ENCODE data around the gene RPS6KA5. TPM values are rescaled to one million over a fixed set of nuclear protein-coding genes. Genes with fewer than 3 reads are reported as not detected.

RPS6KA5 gene
- total and polyA plus RNA-seq, 3 experiments from 2014 or later = 17.7 to 21.3 (median 19.9) TPM

DNA sequence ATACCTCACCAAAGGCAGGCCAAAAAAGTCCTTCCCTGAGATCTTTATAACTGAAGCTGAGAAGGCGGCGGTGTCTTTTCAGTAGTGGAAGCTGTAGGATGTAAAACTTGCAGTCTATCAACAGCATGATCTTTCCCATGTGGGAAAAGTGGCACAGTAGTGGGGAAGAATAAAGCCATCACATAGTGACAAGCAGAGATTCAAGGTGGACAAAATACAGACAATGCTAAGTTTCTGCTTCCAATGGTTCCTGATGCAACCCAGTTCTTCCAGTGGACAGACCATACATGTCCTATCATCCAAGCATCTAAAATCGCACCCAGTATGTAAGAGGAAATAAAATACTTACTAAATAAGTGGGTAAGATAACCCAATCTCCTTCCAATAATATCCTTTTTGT lies 4.1 kb downstream of the RPS6KA5 start:
- Histone ChIP-seq H3K4me3 (ENCODE audit: low read length) (no peak overlapping the region), H3K27ac (ENCODE audit: low read depth, low read length) (no peak overlapping the region), H3K9me3 (ENCODE audit: low read length) (no peaks in the 10 kb centered on the region), H3K27me3 (ENCODE audit: insufficient read depth, low read length, poor library complexity, severe bottlenecking) (no peaks in the 10 kb centered on the region), H3K36me3 (ENCODE audit: insufficient read depth, low read length) (no peaks in the 10 kb centered on the region), H3K4me1 (ENCODE audit: insufficient read depth, low read length) (peaks cover 16% of the 10 kb centered on the region)
- H3K36me3 Mint-ChIP-seq = peaks cover 0 to 8% (median 4%) of the 10 kb centered on the region in 3 donors
- no peaks in the 10 kb centered on the region for H3K27me3 Mint-ChIP-seq
- peak overlapping the region in 1 of 7 donors; percentile 58 for H3K4me3 Mint-ChIP-seq
- H3K4me1 Mint-ChIP-seq = peaks cover 46 to 63% (median 61%) of the 10 kb centered on the region in 3 donors
- CTCF ChIA-PET = interaction anchor here (1.4 kb wide), 1 partner anchor 121 kb away, joined by 4 read pairs; no protein-coding TSS in a partner anchor
- no peak for DNase-seq
- POLR2A ChIA-PET = interaction anchor here (0.7 kb wide), 1 partner anchor 13 kb away, joined by 3 read pairs; no protein-coding TSS in a partner anchor
- H3K9me3 Mint-ChIP-seq = no peaks in the 10 kb centered on the region
- H3K27ac Mint-ChIP-seq = peak overlapping the region in 3 of 8 donors; percentile 8 to 81 (median 52)

DNA sequence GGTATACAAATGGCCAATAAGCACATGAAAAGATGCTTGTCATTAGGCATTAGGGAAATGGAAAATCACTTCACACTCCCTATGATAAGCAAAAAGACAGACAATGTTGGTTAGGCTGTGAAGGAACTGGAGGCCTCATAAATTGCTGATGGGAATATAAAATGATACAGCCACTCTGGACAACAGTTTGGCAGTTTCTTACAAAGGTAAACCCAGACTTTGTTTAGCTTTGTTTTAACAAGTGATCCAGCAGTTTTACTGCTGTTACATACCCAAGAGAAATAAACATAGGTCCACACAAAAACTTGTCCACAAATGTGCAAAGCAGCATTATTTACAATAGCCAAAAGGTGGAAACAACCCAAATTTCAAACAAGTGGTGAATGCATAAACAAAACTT lies 5.4 kb downstream of the RPS6KA5 start:
- peaks cover 0 to 8% (median 4%) of the 10 kb centered on the region in 3 donors for H3K36me3 Mint-ChIP-seq
- DNase-seq = no peak
- CTCF ChIA-PET = interaction anchor here (1.2 to 1.4 kb wide), 2 partner anchors 12 to 122 kb away, joined by 3 to 4 read pairs; no protein-coding TSS in a partner anchor

DNA sequence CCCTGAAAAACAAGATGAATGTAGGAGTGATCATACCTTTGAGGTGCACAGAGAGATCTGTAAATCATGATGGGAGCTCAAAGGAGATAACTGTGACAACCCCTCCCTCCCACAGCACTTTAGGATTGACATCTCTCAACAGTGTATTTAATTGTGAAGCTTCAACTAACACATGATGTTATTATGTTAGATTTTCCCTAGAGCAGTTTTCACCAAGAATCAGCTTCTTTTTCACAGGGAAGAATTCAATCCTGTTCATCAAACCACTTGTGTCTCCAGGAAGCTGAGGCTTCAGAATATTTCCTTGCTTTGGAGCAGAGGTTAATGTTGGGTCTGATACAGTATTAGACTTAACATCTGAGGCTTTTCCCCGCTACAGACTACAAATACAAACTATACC lies 11.8 kb downstream of the RPS6KA5 start:
- H3K27ac Mint-ChIP-seq = peak overlapping the region in 1 of 8 donors; percentile 6
- H3K4me1 Mint-ChIP-seq = peaks cover 38 to 56% (median 47%) of the 10 kb centered on the region in 3 donors

More for the DNA sequence above, 5.4 kb downstream of the RPS6KA5 start:
- Mint-ChIP-seq H3K27me3 (no peaks in the 10 kb centered on the region), H3K9me3 (no peaks in the 10 kb centered on the region), H3K27ac (peak overlapping the region in 3 of 8 donors; percentile 17 to 57 (median 18)), H3K4me3 (peak overlapping the region in 1 of 7 donors; percentile 14), H3K4me1 (peaks cover 46 to 63% (median 61%) of the 10 kb centered on the region in 3 donors)
- H3K4me3 ChIP-seq (ENCODE audit: low read length) = no peak overlapping the region
- POLR2A ChIA-PET = no interaction called here
- H3K9me3 ChIP-seq (ENCODE audit: low read length) = no peaks in the 10 kb centered on the region
- no peak overlapping the region for H3K27ac ChIP-seq (ENCODE audit: low read depth, low read length)
- peaks cover 11% of the 10 kb centered on the region for H3K4me1 ChIP-seq (ENCODE audit: insufficient read depth, low read length)
- H3K27me3 ChIP-seq (ENCODE audit: insufficient read depth, low read length, poor library complexity, severe bottlenecking) = no peaks in the 10 kb centered on the region
- no peaks in the 10 kb centered on the region for H3K36me3 ChIP-seq (ENCODE audit: insufficient read depth, low read length)

DNA sequence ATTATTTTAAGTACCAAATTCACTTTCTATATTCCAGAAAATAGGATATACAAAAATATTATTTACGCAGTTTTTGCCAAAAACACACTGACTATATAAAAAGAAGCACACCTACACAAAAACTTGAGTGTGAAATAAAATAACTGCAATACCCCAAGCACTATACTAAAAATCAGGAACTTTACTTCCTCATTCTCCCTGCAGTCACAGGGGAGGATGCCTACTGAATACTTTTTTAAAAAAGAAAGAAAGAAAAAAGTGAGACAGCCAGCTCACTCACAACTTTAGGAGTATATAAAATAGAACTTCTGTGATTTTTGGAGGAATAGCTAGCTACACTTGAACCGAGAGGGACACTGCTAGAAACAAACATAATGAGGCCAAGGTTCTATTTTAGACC lies 12.2 kb downstream of the RPS6KA5 start:
- Mint-ChIP-seq H3K27ac (peak overlapping the region in 1 of 8 donors; percentile 6), H3K36me3 (peaks cover 0 to 2% (median 0%) of the 10 kb centered on the region in 3 donors), H3K4me3 (no peak overlapping the region), H3K9me3 (no peaks in the 10 kb centered on the region), H3K4me1 (peaks cover 37 to 57% (median 45%) of the 10 kb centered on the region in 3 donors), H3K27me3 (no peaks in the 10 kb centered on the region)
- Histone ChIP-seq H3K27ac (ENCODE audit: low read depth, low read length) (no peak overlapping the region), H3K36me3 (ENCODE audit: insufficient read depth, low read length) (no peaks in the 10 kb centered on the region), H3K4me1 (ENCODE audit: insufficient read depth, low read length) (peaks cover 20% of the 10 kb centered on the region), H3K9me3 (ENCODE audit: low read length) (no peaks in the 10 kb centered on the region), H3K27me3 (ENCODE audit: insufficient read depth, low read length, poor library complexity, severe bottlenecking) (no peaks in the 10 kb centered on the region), H3K4me3 (ENCODE audit: low read length) (no peak overlapping the region)
- ChIA-PET POLR2A (interaction anchor here (0.9 to 1.7 kb wide), 2 partner anchors 12 to 67 kb away, joined by 4 to 6 read pairs; partner anchors contain the start of gene RPS6KA5), CTCF (interaction anchor here (0.8 to 1.4 kb wide), 2 partner anchors 129 to 146 kb away, joined by 3 to 6 read pairs; no protein-coding TSS in a partner anchor)
- DNase-seq = no peak

More for the DNA sequence above, 11.8 kb downstream of the RPS6KA5 start:
- no peaks in the 10 kb centered on the region for H3K27me3 Mint-ChIP-seq
- no peaks in the 10 kb centered on the region for H3K9me3 Mint-ChIP-seq
- H3K4me1 ChIP-seq (ENCODE audit: insufficient read depth, low read length) = peaks cover 20% of the 10 kb centered on the region
- H3K27ac ChIP-seq (ENCODE audit: low read depth, low read length) = no peak overlapping the region
- DNase-seq = no peak
- ChIA-PET CTCF (interaction anchor here (0.8 to 1.4 kb wide), 2 partner anchors 129 to 146 kb away, joined by 3 to 6 read pairs; no protein-coding TSS in a partner anchor), POLR2A (interaction anchor here (0.9 to 1.7 kb wide), 2 partner anchors 11 to 12 kb away, joined by 6 read pairs; partner anchors contain the start of gene RPS6KA5)
- H3K36me3 ChIP-seq (ENCODE audit: insufficient read depth, low read length) = no peaks in the 10 kb centered on the region
- no peaks in the 10 kb centered on the region for H3K27me3 ChIP-seq (ENCODE audit: insufficient read depth, low read length, poor library complexity, severe bottlenecking)
- no peaks in the 10 kb centered on the region for H3K9me3 ChIP-seq (ENCODE audit: low read length)
- H3K36me3 Mint-ChIP-seq = peaks cover 0 to 2% (median 0%) of the 10 kb centered on the region in 3 donors
- no peak overlapping the region for H3K4me3 ChIP-seq (ENCODE audit: low read length)
- no peak overlapping the region for H3K4me3 Mint-ChIP-seq

DNA sequence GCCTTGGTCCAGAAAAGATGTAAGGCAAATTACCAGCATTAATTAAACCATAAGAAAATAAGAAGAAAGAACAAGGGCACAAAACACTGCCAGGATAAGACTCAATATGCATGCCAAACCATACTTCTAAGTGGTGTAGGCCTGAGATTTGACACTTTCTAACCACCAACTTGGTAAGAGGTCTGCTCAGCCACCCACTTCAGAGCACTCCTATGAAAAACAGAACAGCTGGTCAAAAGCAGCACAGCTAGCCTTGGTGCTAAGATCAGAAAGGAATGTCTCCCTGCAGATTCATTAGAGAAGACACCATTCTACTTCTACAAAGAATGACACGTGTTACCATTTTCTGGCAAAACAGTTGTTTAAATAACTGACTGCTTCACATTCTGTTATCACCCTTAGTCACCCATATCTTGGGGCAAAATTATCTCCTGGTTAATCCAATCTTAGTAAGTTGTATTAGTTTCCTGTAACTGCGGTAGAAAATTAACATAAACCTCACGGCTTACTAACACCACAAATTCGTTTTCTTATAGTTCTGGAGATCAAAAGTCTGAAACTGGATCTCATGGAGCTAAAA lies 13.2 kb downstream of the RPS6KA5 start:
- DNase-seq = peak in 1 of 5 donors; percentile 28
- H3K27ac ChIP-seq (ENCODE audit: low read depth, low read length) = no peak overlapping the region
- peak overlapping the region in 6 of 7 donors; percentile 16 to 66 (median 36) for H3K4me3 Mint-ChIP-seq

DNA sequence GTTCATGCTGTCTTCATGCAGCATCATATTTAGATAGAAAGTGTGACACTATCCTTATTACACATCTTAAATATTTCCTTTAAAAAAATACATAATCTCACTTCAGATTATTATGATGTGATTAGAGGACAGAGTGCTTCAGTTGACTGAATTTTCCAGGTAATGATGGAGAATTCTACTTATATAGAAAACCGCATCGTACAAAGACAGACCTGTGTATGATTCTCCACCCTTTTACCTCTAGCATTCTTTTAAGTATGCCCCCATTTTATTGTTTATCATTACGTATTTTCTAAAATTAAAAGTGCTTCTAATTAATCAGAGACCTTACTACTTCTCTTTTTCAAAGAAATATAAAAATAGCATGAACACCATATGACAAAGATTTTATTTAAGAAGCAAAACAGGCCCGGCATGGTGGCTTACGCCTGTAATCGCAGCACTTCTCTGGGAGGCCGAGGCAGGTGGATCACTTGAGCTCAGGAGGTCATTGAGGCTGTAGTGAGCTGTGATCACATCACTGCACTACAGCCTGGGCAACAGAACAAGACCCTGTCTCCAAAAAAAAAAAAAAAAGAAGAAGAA lies 13.9 kb downstream of the RPS6KA5 start:
- DNase-seq = no peak
- ChIA-PET POLR2A (no interaction called here), CTCF (no interaction called here)
- H3K4me1 ChIP-seq (ENCODE audit: insufficient read depth, low read length) = peaks cover 20% of the 10 kb centered on the region
- H3K4me3 ChIP-seq (ENCODE audit: low read length) = no peak overlapping the region
- H3K27ac ChIP-seq (ENCODE audit: low read depth, low read length) = no peak overlapping the region
- H3K27me3 ChIP-seq (ENCODE audit: insufficient read depth, low read length, poor library complexity, severe bottlenecking) = no peaks in the 10 kb centered on the region
- Mint-ChIP-seq H3K9me3 (no peaks in the 10 kb centered on the region), H3K36me3 (peaks cover 0 to 6% (median 0%) of the 10 kb centered on the region in 3 donors), H3K4me1 (peaks cover 42 to 60% (median 48%) of the 10 kb centered on the region in 3 donors), H3K4me3 (no peak overlapping the region), H3K27ac (no peak overlapping the region), H3K27me3 (peaks cover 0 to 2% of the 10 kb centered on the region in 2 donors)
- no peaks in the 10 kb centered on the region for H3K36me3 ChIP-seq (ENCODE audit: insufficient read depth, low read length)
- no peaks in the 10 kb centered on the region for H3K9me3 ChIP-seq (ENCODE audit: low read length)

More for the DNA sequence above, 13.2 kb downstream of the RPS6KA5 start:
- no peaks in the 10 kb centered on the region for H3K9me3 Mint-ChIP-seq
- H3K9me3 ChIP-seq (ENCODE audit: low read length) = no peaks in the 10 kb centered on the region
- peaks cover 20% of the 10 kb centered on the region for H3K4me1 ChIP-seq (ENCODE audit: insufficient read depth, low read length)
- H3K36me3 Mint-ChIP-seq = peaks cover 0 to 6% (median 0%) of the 10 kb centered on the region in 3 donors
- POLR2A ChIA-PET = interaction anchor here (1.7 kb wide), 1 partner anchor 13 kb away, joined by 6 read pairs; the partner anchor contains the start of gene RPS6KA5
- no peaks in the 10 kb centered on the region for H3K27me3 ChIP-seq (ENCODE audit: insufficient read depth, low read length, poor library complexity, severe bottlenecking)
- CTCF ChIA-PET = no interaction called here
- peaks cover 42 to 58% (median 48%) of the 10 kb centered on the region in 3 donors for H3K4me1 Mint-ChIP-seq
- peaks cover 0 to 2% of the 10 kb centered on the region in 2 donors for H3K27me3 Mint-ChIP-seq
- no peak overlapping the region for H3K4me3 ChIP-seq (ENCODE audit: low read length)
- H3K27ac Mint-ChIP-seq = peak overlapping the region in 7 of 8 donors; percentile 15 to 75 (median 60)
- no peaks in the 10 kb centered on the region for H3K36me3 ChIP-seq (ENCODE audit: insufficient read depth, low read length)

DNA sequence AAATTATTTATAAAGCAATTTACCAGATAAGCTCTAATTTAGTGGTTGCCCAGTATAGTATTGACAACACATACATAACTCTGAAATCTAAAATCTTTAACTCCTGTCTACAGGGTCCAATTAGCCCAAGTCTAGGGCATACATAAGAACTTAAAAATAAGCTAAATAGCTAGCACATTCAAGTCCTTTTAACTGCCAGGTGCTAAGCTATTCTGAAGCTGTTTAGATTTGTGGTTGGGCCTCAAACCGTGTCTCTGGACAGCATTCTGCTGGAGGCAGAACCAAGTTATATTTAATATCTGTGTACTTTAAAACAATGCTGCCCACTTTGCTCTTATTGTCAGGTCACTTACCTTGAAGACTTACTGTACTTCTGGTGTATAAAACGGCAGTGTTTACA lies 19.0 kb downstream of the RPS6KA5 start:
- ChIA-PET CTCF (interaction anchor here (0.8 to 0.9 kb wide), 2 partner anchors 9 to 132 kb away, joined by 3 read pairs; no protein-coding TSS in a partner anchor), POLR2A (no interaction called here)
- Histone ChIP-seq H3K4me3 (ENCODE audit: low read length) (no peak overlapping the region), H3K36me3 (ENCODE audit: insufficient read depth, low read length) (no peaks in the 10 kb centered on the region), H3K27ac (ENCODE audit: low read depth, low read length) (no peak overlapping the region), H3K9me3 (ENCODE audit: low read length) (no peaks in the 10 kb centered on the region), H3K4me1 (ENCODE audit: insufficient read depth, low read length) (peaks cover 2% of the 10 kb centered on the region), H3K27me3 (ENCODE audit: insufficient read depth, low read length, poor library complexity, severe bottlenecking) (no peaks in the 10 kb centered on the region)
- Mint-ChIP-seq H3K27ac (peak overlapping the region in 1 of 8 donors; percentile 43), H3K36me3 (peaks cover 0 to 12% (median 5%) of the 10 kb centered on the region in 3 donors), H3K27me3 (peaks cover 0 to 2% of the 10 kb centered on the region in 2 donors), H3K4me3 (no peak overlapping the region), H3K4me1 (peaks cover 34 to 68% (median 64%) of the 10 kb centered on the region in 3 donors), H3K9me3 (no peaks in the 10 kb centered on the region)
- no peak for DNase-seq
